ENCODE results near the gene MAST3. TPM values are rescaled to one million over a fixed set of nuclear protein-coding genes. Genes with fewer than 3 reads are reported as not detected.
"Not testable (repeated sequence)": the region's sequence is repeated elsewhere in the genome, so short reads cannot be mapped to it uniquely, and the experiment has no call there.

The MAST3 gene
- total RNA-seq, 4 donors from 2014 or later = 0.59 to 22.5 (median 3.8) TPM

DNA sequence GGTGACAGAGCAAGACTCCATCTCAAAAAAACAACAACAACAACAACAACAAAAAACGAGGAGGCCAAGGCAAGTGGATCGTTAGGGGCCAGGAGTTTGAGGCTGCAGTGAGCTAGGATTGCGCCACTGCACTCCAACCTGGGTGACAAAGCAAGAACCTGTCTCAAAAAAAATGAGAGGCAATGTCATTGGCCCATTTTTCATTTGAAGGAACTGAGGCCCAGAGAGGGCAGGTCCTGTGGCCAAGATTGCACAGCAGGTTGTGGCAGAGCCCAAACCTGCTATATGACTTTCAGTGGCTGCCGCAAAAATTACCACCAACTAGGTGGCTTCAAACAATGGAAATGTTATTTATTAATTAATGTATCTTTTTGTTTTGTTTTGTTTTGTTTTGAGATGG, 60.9 kb downstream of the MAST3 start:
- peaks cover 7 to 37% of the 10 kb centered on the region in 2 donors for H3K4me1 ChIP-seq
- no peaks in the 10 kb centered on the region for H3K27me3 ChIP-seq
- no peak overlapping the region for H3K4me3 ChIP-seq
- intact Hi-C loops (cut with DNase I; ENCODE audit: low total_unique reads) = no loop called here
- no peaks in the 10 kb centered on the region for H3K9me3 ChIP-seq
- H3K27ac ChIP-seq = no peak overlapping the region
- H3K36me3 ChIP-seq = no peaks in the 10 kb centered on the region
- TF ChIP-seq POLR2A (IDR thresholded peaks at IDR 0.05) = no peak
- TF ChIP-seq, protein P1, sequence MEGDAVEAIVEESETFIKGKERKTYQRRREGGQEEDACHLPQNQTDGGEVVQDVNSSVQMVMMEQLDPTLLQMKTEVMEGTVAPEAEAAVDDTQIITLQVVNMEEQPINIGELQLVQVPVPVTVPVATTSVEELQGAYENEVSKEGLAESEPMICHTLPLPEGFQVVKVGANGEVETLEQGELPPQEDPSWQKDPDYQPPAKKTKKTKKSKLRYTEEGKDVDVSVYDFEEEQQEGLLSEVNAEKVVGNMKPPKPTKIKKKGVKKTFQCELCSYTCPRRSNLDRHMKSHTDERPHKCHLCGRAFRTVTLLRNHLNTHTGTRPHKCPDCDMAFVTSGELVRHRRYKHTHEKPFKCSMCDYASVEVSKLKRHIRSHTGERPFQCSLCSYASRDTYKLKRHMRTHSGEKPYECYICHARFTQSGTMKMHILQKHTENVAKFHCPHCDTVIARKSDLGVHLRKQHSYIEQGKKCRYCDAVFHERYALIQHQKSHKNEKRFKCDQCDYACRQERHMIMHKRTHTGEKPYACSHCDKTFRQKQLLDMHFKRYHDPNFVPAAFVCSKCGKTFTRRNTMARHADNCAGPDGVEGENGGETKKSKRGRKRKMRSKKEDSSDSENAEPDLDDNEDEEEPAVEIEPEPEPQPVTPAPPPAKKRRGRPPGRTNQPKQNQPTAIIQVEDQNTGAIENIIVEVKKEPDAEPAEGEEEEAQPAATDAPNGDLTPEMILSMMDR (IDR thresholded peaks at IDR 0.05) = no peak
- no peak for DNase-seq

- intact Hi-C loops (cut with DNase I; ENCODE audit: low total_unique reads); DNase-seq; H3K27ac ChIP-seq; H3K9me3 ChIP-seq; H3K36me3 ChIP-seq; H3K27me3 ChIP-seq; H3K4me3 ChIP-seq: not testable (repeated sequence)
- H3K4me1 ChIP-seq = peaks cover 4 to 37% of the 10 kb centered on the region in 2 donors
Observed at GRCh38 chr19:18159059-18159616, 61.6 kb downstream of the MAST3 start.

GRCh38 chr19:18159810-18160209, 62.2 kb downstream of the MAST3 start:
- H3K4me1 ChIP-seq = peaks cover 0 to 33% of the 10 kb centered on the region in 2 donors
- TF ChIP-seq, protein P1 (IDR thresholded peaks at IDR 0.05) = no peak
- TF ChIP-seq POLR2A (IDR thresholded peaks at IDR 0.05) = no peak
- no peaks in the 10 kb centered on the region for H3K36me3 ChIP-seq
- no peaks in the 10 kb centered on the region for H3K9me3 ChIP-seq
- no peaks in the 10 kb centered on the region for H3K27me3 ChIP-seq
- intact Hi-C loops (cut with DNase I; ENCODE audit: low total_unique reads) = loop anchor here (5.0 kb wide), 1 partner anchor 43 kb away; no protein-coding TSS in a partner anchor
- no peak for DNase-seq
- H3K27ac ChIP-seq = no peak overlapping the region
- H3K4me3 ChIP-seq = no peak overlapping the region

DNA sequence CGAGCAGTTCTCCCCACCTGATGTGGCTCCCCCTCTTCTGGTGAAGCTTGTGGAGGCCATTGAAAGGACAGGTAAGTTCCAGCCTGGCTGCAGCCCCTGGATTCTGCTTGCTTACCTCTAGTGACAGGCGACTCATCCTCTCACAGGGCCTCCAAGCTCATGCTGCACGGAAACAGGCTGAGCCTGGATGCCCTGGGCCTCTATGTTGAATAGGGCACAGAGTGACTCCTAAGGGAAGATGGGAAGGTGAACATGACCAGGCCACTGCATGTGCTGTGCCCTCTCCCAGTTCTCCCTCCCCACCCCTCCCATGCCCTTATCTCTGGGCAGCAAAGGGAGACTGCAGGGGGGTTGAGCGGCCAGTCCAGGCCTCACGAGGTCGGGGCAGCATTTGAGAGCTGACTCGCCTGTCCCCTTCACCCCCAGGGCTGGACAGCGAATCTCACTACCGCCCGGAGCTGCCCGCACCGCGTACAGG, 63.0 kb downstream of the MAST3 start:
- Histone ChIP-seq H3K4me3 (peak overlapping the region; percentile 13 to 40), H3K9me3 (no peaks in the 10 kb centered on the region), H3K4me1 (peaks cover 0 to 31% of the 10 kb centered on the region in 2 donors), H3K27ac (peak overlapping the region; percentile 82 to 89), H3K36me3 (no peaks in the 10 kb centered on the region), H3K27me3 (no peaks in the 10 kb centered on the region)
- TF ChIP-seq, protein P1 (IDR thresholded peaks at IDR 0.05) = no peak
- no peak for TF ChIP-seq POLR2A (IDR thresholded peaks at IDR 0.05)
- no peak for DNase-seq
- intact Hi-C loops (cut with DNase I; ENCODE audit: low total_unique reads) = loop anchor here (5.0 kb wide), 1 partner anchor 43 kb away; no protein-coding TSS in a partner anchor

DNA sequence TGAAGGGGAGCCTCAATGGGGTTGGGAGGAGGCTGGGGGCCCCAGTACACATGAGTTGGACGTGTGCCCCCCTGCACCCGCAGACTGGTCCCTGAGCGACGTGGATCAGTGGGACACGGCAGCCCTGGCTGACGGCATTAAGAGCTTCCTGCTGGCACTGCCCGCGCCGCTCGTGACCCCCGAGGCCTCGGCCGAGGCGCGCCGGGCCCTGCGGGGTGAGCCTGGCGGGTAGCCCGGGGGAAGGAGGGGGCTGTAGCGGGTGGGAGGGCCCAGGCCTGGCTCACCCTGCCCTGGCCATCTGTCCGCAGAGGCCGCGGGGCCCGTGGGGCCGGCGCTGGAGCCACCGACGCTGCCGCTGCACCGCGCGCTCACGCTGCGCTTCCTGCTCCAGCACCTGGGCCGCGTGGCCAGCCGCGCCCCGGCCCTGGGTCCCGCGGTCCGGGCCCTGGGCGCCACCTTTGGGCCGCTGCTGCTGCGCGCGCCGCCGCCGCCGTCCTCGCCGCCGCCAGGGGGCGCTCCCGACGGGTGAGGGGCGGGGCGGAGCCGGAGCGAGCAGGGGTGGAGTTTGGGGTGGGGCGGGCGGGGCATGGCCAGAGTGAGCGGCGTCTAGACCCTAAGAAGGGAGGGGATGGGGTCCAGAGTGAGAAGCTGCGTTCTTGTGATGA, 63.5 kb downstream of the MAST3 start:
- no peaks in the 10 kb centered on the region for H3K36me3 ChIP-seq
- TF ChIP-seq, protein P1 (IDR thresholded peaks at IDR 0.05) = peak; percentile 24 to 96 (median 84)
- TF ChIP-seq POLR2A (IDR thresholded peaks at IDR 0.05) = no peak
- intact Hi-C loops (cut with DNase I; ENCODE audit: low total_unique reads) = loop anchor here (5.0 kb wide), 1 partner anchor 44 kb away; no protein-coding TSS in a partner anchor
- H3K4me3 ChIP-seq = peak overlapping the region; percentile 13 to 40
- DNase-seq = peak; percentile 58 to 78
- peaks cover 0 to 26% of the 10 kb centered on the region in 2 donors for H3K4me1 ChIP-seq
- no peaks in the 10 kb centered on the region for H3K27me3 ChIP-seq
- no peaks in the 10 kb centered on the region for H3K9me3 ChIP-seq
- H3K27ac ChIP-seq = peak overlapping the region; percentile 82 to 89

Measured in uterus (tissue), 4 donors.